BLaER1 treated with 17β-estradiol and CSF1 and Interleukin-3, amounts not matched to agents 10 nM and 100 nM (cell line): Measurements from ENCODE around the gene KCP.

Experiments used
- H3K27ac ChIP-seq, 11 experiments: shearing (Covaris generic); formaldehyde crosslinking; 2 replicates each; pipeline ENCODE4 v1.8.1; 2022
- H3K27me3 ChIP-seq, 11 experiments: shearing (Covaris generic); formaldehyde crosslinking; 2 replicates each; pipeline ENCODE4 v1.8.1; 2022
- H3K36me3 ChIP-seq, 11 experiments: shearing (Covaris generic); formaldehyde crosslinking; 2 replicates each; pipeline ENCODE4 v1.8.1; 2022
- H3K4me1 ChIP-seq, 10 experiments: shearing (Covaris generic); formaldehyde crosslinking; 2 replicates each; pipeline ENCODE4 v1.8.1; 2022
- H3K4me2 ChIP-seq, 11 experiments: shearing (Covaris generic); formaldehyde crosslinking; 2 replicates each; pipeline ENCODE4 v1.8.1; 2022
- H3K4me3 ChIP-seq, 10 experiments: shearing (Covaris generic); formaldehyde crosslinking; 2 replicates each; pipeline ENCODE4 v1.8.1; 2022
- H3K9ac ChIP-seq, 11 experiments: shearing (Covaris generic); formaldehyde crosslinking; 2 replicates each; pipeline ENCODE4 v1.8.1; 2022
- H3K9me3 ChIP-seq, 11 experiments: shearing (Covaris generic); formaldehyde crosslinking; replicated peaks in 1 of 11; 2 replicates each; pipeline ENCODE4 v1.8.1; 2022
- H4K20me1 ChIP-seq, 11 experiments: shearing (Covaris generic); formaldehyde crosslinking; 2 replicates each; pipeline ENCODE4 v1.8.1; 2022
- Cebpa-rat ChIP-seq, 11 experiments: shearing (Covaris generic); IDR thresholded peaks; 2 replicates each; pipeline ENCODE4 v1.8.1; 2022

Gene KCP

GRCh38 chr7:128835790-128836641, 74.5 kb downstream of the KCP start:
- no peak overlapping the region for H3K4me3 ChIP-seq
- H3K4me2 ChIP-seq = no peak overlapping the region
- no peak overlapping the region for H3K27ac ChIP-seq
- no peaks in the 10 kb centered on the region for H3K9me3 ChIP-seq
- no peak for TF ChIP-seq Cebpa-rat (IDR thresholded peaks at IDR 0.05)
- no peak overlapping the region for H3K9ac ChIP-seq
- H4K20me1 ChIP-seq = peaks cover 0 to 10% (median 0%) of the 10 kb centered on the region in 11 experiments; a peak in 1 of 22 replicates
- no peaks in the 10 kb centered on the region for H3K36me3 ChIP-seq
- H3K27me3 ChIP-seq = peaks cover 5 to 18% (median 7%) of the 10 kb centered on the region in 11 experiments
- peaks cover 24 to 30% (median 26%) of the 10 kb centered on the region in 10 experiments for H3K4me1 ChIP-seq

GRCh38 chr7:128835231-128835751, 75.2 kb downstream of the KCP start:
- peaks cover 31 to 37% (median 33%) of the 10 kb centered on the region in 10 experiments for H3K4me1 ChIP-seq
- H3K4me3 ChIP-seq = no peak overlapping the region

GRCh38 chr7:128833946-128834325, 76.6 kb downstream of the KCP start:
- Histone ChIP-seq H3K4me2 (0 out of 22 replicates have a peak overlapping the region, but pooled peaks of 1 of the 11 experiments have one; percentile 94), H3K9ac (no peak overlapping the region)

More at GRCh38 chr7:128835231-128835751, 75.2 kb downstream of the KCP start:
- peaks cover 13 to 26% (median 14%) of the 10 kb centered on the region in 11 experiments for H3K27me3 ChIP-seq
- no peak overlapping the region for H3K27ac ChIP-seq
- TF ChIP-seq Cebpa-rat (IDR thresholded peaks at IDR 0.05) = no peak
- H3K36me3 ChIP-seq = no peaks in the 10 kb centered on the region
- H3K9me3 ChIP-seq = no peaks in the 10 kb centered on the region
- peaks cover 0 to 17% (median 0%) of the 10 kb centered on the region in 11 experiments; a peak in 3 of 22 replicates for H4K20me1 ChIP-seq
- no peak overlapping the region for H3K4me2 ChIP-seq
- H3K9ac ChIP-seq = no peak overlapping the region

DNA sequence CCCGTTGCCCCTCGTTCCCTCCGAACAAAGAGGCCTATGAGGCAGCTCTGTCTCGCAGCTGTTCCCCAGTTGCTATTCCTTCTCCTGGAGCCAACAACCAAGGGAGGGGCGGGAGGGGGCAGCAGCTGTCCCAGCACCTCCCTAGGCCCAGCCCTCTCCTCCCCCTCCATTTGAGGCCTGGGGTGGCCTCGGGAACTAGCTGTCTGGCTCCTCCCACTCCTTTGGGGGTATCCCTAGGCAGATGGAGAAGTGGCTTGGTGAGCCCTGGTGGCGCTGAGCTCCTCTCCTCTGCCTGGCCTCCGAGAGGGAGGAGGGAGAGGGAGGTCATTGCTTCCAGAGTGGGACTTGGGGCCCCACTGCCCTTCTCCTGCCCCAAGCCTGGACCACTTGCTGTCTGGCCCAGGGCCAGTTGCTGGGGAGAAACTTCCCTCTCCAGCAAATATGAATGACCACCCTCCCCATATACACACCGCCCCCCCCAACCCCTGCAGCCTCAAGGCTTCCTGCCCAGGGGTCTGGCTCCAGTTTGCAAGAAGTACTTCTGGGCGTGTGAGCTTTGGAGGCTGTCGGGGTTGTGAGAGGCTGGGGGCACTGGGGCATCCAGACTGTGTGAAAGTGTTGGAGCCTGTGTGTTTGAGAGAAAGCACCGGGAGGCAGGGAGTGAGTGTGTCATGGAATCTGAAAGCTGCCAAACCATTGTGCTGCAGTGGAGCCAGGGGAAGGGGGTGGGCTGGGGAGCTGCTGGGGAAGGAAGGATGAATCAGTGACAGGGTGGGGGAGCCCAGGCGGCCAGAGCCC, 77.2 kb downstream of the KCP start:
- no peak for TF ChIP-seq Cebpa-rat (IDR thresholded peaks at IDR 0.05)
- Histone ChIP-seq H3K27me3 (peaks cover 28 to 45% (median 33%) of the 10 kb centered on the region in 11 experiments), H4K20me1 (peaks cover 0 to 17% (median 0%) of the 10 kb centered on the region in 11 experiments; a peak in 4 of 22 replicates), H3K36me3 (no peaks in the 10 kb centered on the region), H3K4me2 (peak overlapping the region; percentile 80 to 94 (median 87)), H3K9me3 (no peaks in the 10 kb centered on the region), H3K27ac (no peak overlapping the region), H3K4me3 (no peak overlapping the region), H3K4me1 (peaks cover 38 to 48% (median 41%) of the 10 kb centered on the region in 10 experiments), H3K9ac (no peak overlapping the region)

More at GRCh38 chr7:128833946-128834325, 76.6 kb downstream of the KCP start:
- H3K4me3 ChIP-seq = no peak overlapping the region
- peaks cover 26 to 39% (median 28%) of the 10 kb centered on the region in 11 experiments for H3K27me3 ChIP-seq
- no peak for TF ChIP-seq Cebpa-rat (IDR thresholded peaks at IDR 0.05)
- no peaks in the 10 kb centered on the region for H3K9me3 ChIP-seq
- H3K4me1 ChIP-seq = peaks cover 38 to 48% (median 41%) of the 10 kb centered on the region in 10 experiments
- no peak overlapping the region for H3K27ac ChIP-seq
- no peaks in the 10 kb centered on the region for H3K36me3 ChIP-seq
- H4K20me1 ChIP-seq = peaks cover 0 to 17% (median 0%) of the 10 kb centered on the region in 11 experiments; a peak in 4 of 22 replicates

- no peak overlapping the region for H3K4me3 ChIP-seq
- H3K4me2 ChIP-seq = peak overlapping the region; percentile 80 to 94 (median 87)
- H3K27me3 ChIP-seq = peaks cover 28 to 49% (median 37%) of the 10 kb centered on the region in 11 experiments
- H3K36me3 ChIP-seq = no peaks in the 10 kb centered on the region
- TF ChIP-seq Cebpa-rat (IDR thresholded peaks at IDR 0.05) = no peak
- peaks cover 0 to 17% (median 0%) of the 10 kb centered on the region in 11 experiments; a peak in 4 of 22 replicates for H4K20me1 ChIP-seq
- peaks cover 38 to 48% (median 41%) of the 10 kb centered on the region in 10 experiments for H3K4me1 ChIP-seq
- peak overlapping the region in 4 of 11 experiments; percentile 14 to 61 (median 40); a peak in 4 of 22 replicates for H3K9ac ChIP-seq
- H3K27ac ChIP-seq = peak overlapping the region in 4 of 11 experiments; percentile 22 to 58 (median 37); a peak in 4 of 22 replicates
- no peaks in the 10 kb centered on the region for H3K9me3 ChIP-seq
Observed at GRCh38 chr7:128832880-128833147, 77.7 kb downstream of the KCP start.

DNA sequence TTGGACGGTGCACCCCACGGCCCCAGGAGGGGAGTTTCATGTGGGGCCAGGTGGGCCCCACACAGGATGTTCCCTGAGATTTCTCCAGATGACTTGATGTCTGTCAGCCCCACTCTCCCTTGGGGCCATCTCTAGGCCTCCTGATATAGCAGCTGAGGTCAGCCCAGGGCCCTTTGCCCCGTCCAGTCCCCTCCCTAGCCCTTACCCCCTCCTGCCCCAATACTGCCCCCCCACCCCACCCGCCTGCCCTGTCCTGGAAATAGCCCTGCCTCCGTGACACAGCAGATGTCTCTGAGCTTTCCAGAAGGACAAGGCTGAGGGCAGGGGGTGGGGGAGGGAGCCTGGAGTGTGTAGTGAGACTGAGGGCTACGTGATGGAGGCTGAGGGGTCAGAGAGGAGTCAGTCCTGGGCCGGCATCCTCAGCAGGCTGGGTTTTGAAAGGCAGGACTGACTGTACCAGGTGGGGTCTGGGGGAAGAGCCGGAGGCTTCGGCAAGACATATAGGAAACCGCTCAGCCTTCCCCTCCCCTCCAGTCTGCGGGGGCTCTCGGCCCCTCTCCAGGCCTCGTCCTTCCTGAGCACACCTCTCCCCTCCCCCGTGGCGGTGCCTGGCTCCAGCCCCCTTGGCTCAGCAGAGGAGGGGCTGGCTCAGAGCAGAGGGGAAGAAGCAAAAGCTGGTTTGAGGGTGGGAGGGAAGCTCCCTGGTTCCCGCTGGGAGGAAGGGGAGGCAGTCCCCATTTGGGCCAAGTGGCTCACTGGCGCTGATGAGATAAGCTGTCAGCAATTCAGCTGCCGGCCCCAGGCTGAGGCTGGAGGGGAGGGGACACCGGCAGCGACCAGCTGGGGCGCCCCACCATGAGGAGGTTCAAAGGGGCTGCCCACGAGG, 78.3 kb downstream of the KCP start:
- Histone ChIP-seq H3K4me3 (peak overlapping the region in 7 of 10 experiments; percentile 0 to 52 (median 26); a peak in 6 of 20 replicates), H3K9me3 (no peaks in the 10 kb centered on the region), H3K9ac (peak overlapping the region in 6 of 11 experiments; percentile 1 to 61 (median 28); a peak in 9 of 22 replicates)

DNA sequence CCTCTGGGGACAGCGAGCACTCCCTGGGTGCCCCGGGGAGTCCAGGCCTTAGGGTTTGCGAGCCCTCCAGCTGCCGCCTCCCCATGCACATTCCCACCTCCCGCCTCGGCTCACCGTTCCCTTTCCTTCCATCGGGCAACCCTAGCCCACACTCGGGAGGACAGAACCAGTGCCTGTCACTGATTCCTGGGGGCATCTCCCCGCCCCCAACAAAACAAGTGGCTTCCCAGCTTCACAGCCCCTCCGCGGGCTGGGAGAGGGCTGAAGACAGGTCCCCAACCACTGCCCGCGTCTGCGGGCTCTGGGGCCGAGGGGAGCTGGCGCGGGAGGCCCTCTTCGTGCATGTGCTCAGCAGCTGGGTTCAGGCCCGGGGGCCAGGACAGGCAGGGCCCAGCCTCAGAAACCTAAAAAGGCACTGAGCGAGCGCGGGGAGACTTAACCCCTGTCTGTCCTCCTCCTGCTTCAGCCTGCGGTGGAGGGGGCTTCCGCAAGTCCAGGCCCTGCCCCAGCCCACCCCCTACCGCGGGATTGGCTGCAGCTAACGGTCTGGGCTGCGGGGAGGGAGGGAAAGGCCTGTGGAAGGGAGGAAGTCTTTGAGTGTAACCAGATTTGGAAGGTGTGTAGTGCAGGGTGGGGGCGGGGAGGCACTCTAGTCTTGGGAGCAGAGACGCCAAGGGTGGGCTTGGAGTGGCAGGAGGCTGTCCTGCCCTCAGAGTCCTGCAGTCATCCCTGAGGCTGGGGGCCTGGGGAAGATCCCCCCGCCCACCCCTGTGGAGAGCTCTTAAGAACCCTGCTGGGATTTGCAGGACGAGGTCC, 79.1 kb downstream of the KCP start:
- Histone ChIP-seq H4K20me1 (peaks cover 0 to 17% (median 0%) of the 10 kb centered on the region in 11 experiments; a peak in 4 of 22 replicates), H3K9me3 (no peaks in the 10 kb centered on the region), H3K36me3 (no peaks in the 10 kb centered on the region), H3K27ac (peak overlapping the region in 4 of 11 experiments; percentile 2 to 34 (median 9); a peak in 2 of 22 replicates), H3K4me2 (peak overlapping the region; percentile 80 to 94 (median 87)), H3K9ac (peak overlapping the region in 6 of 11 experiments; percentile 12 to 61 (median 39); a peak in 7 of 22 replicates), H3K4me3 (peak overlapping the region in 5 of 10 experiments; percentile 10 to 52 (median 38); a peak in 9 of 20 replicates), H3K4me1 (peaks cover 38 to 48% (median 41%) of the 10 kb centered on the region in 10 experiments), H3K27me3 (peaks cover 28 to 49% (median 37%) of the 10 kb centered on the region in 11 experiments)
- no peak for TF ChIP-seq Cebpa-rat (IDR thresholded peaks at IDR 0.05)

More for the DNA sequence above, 78.3 kb downstream of the KCP start:
- Histone ChIP-seq H4K20me1 (peaks cover 0 to 17% (median 0%) of the 10 kb centered on the region in 11 experiments; a peak in 4 of 22 replicates), H3K4me2 (peak overlapping the region; percentile 80 to 94 (median 87)), H3K27ac (peak overlapping the region in 5 of 11 experiments; percentile 1 to 58 (median 37); a peak in 7 of 22 replicates), H3K36me3 (no peaks in the 10 kb centered on the region), H3K4me1 (peaks cover 38 to 48% (median 41%) of the 10 kb centered on the region in 10 experiments), H3K27me3 (peaks cover 28 to 49% (median 37%) of the 10 kb centered on the region in 11 experiments)
- TF ChIP-seq Cebpa-rat (IDR thresholded peaks at IDR 0.05) = no peak
